Adrenal gland (tissue), 12 donors: ENCODE data around the gene GRAP2. TPM values are rescaled to one million over a fixed set of nuclear protein-coding genes. Genes with fewer than 3 reads are reported as not detected.

Source experiments
- DNase-seq, 7 donors: peaks; one replicate each; pipeline ENCODE4 v3.0.0-alpha.2; 2019 to 2020
- H3K27ac ChIP-seq, 5 donors: fragments of 200-600 bp; sonication (generic) in 4 of 5; 1 replicate in 3 of 5; 2 replicates in 2 of 5; pipeline versions ENCODE4 v1.5.1 to v1.8.0; 2016 to 2020; ENCODE audit warnings: mild to moderate bottlenecking in 1 of 5
- H3K27me3 ChIP-seq: fragments of 200-600 bp; 2 replicates; pipeline ENCODE4 v1.8.0; 2021
- H3K36me3 ChIP-seq, 2 donors: fragments of 200-600 bp; replicated peaks in 1 of 2; 1 replicate in 1 of 2; 2 replicates in 1 of 2; pipeline versions ENCODE4 v1.5.1 to v1.8.0; 2018 to 2022
- H3K4me1 ChIP-seq, 2 donors: fragments of 200-600 bp; replicated peaks in 1 of 2; 1 replicate in 1 of 2; 2 replicates in 1 of 2; pipeline versions ENCODE4 v1.5.1 to v1.8.0; 2018 to 2021
- H3K4me3 ChIP-seq, 4 donors: fragments of 200-600 bp; sonication (generic) in 3 of 4; one replicate each; pipeline ENCODE4 v1.5.1; 2016 to 2018
- H3K9me3 ChIP-seq, 3 donors: fragments of 200-600 bp; sonication (generic) in 1 of 3; replicated peaks in 1 of 3; 1 replicate in 2 of 3; 2 replicates in 1 of 3; pipeline versions ENCODE4 v1.5.1 to v1.8.0; 2016 to 2021
- POLR2A ChIP-seq, 2 donors: fragments of 450-650 bp; IDR thresholded peaks; one replicate each; pipeline ENCODE4 v1.6.1; 2017; ENCODE audit warnings: antibody characterized with exemption in 2 of 2, mild to moderate bottlenecking in 2 of 2, moderate library complexity in 1 of 2
- WGBS, 4 donors: extraction: QIAGEN DNeasy Blood & Tissue Kit in 2 of 4; methylation state at CpG; one replicate each; pipeline versions ENCODE4 v1.1.5 to v1.1.7; 2013 to 2017; 5-methylcytosine and 5-hydroxymethylcytosine counted together
- intact Hi-C, 2 donors: fragments of 100-400 bp; cut with DNase I; formaldehyde crosslinking; loops; one replicate each; pipeline versions ENCODE4 v1.14.1 to v1.15.0; 2022 to 2023
- polyA plus RNA-seq, 3 donors: library from polyadenylated mRNA; stranded (reverse); fragments of 200-250 nt in 2 of 3; fragments of 350-450 nt in 1 of 3; fragmentation: Illumina TruSeq in 1 of 3; extraction: RNeasy Lipid Tissue Mini Kit (QIAGEN cat#74804) in 1 of 3; gene quantifications; one replicate each; pipeline ENCODE4 v1.2.3, GENCODE V29; 2013 to 2014
- total RNA-seq, 9 donors: library from RNA; depleted of rRNA in 4 of 9; stranded (reverse); fragments of >200 nt in 4 of 9; fragments of 120-200 nt in 1 of 9; fragmentation: NEBNext Ultra II Directional in 1 of 9; extraction: Animal tissue kit (Norgen Biotek cat#: 25700) in 1 of 9; gene quantifications; one replicate each; pipeline versions ENCODE4 v1.1.0 to v1.2.4, GENCODE V29; 2013 to 2023
- TF ChIP-seq, protein P1 (sequence below), 6 experiments: fragments of 450-650 bp in 4 of 6; fragments of 200-600 bp in 2 of 6; sonication (generic) in 1 of 6; IDR thresholded peaks; 1 replicate in 5 of 6; 2 replicates in 1 of 6; pipeline versions ENCODE4 v1.5.1 to v1.8.0; 2016 to 2021; ENCODE audit warnings: antibody characterized with exemption in 6 of 6, mild to moderate bottlenecking in 2 of 6, moderate library complexity in 1 of 6
- donor health status: healthy with polysubstance abuse.
- donor health status: Bipolar disorder and iron deficiency.
- donor health status: DM: yes; HTN: yes; CAD: no.
- donor health status: DM: no; HTN: no; CAD: no.
- donor health status: DM: no; HTN: no; CAD: no.
- donor health status: DM: yes; HTN: yes; CAD: no.

GRAP2 gene
- total and polyA plus RNA-seq, 12 donors = 0.28 to 1.7 (median 0.61) TPM; not detected in 1

DNA sequence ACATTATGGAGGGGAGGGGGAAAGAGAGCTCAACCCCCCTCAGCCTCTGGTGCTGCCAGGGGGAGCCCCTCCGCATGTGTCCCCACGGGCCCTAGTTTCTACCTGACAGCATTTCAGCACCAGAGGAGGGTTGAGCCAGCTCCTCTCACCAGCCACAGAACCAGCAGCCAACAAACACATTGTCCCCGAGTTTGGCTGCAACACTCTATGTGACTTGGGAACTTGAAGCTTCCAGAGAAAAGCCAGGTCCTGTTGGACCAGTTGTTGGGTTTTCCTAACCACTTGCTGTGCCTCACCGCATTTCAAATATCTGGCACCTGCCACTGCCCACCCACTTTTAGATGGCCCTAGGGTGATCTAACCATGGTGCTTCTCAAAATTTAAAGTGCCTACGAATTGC lies 72.8 kb downstream of the GRAP2 start:
- no peaks in the 10 kb centered on the region for H3K36me3 ChIP-seq
- H3K27ac ChIP-seq = no peak overlapping the region
- H3K4me1 ChIP-seq = no peaks in the 10 kb centered on the region
- peaks cover 22% of the 10 kb centered on the region for H3K27me3 ChIP-seq
- WGBS, 4 donors = 54 to 73% (median 68%) methylated on average over 5 of the region's 5 CpGs
- H3K9me3 ChIP-seq = no peaks in the 10 kb centered on the region
- intact Hi-C loops = no loop called here
- DNase-seq = no peak
- no peak overlapping the region for H3K4me3 ChIP-seq
- TF ChIP-seq, protein P1, sequence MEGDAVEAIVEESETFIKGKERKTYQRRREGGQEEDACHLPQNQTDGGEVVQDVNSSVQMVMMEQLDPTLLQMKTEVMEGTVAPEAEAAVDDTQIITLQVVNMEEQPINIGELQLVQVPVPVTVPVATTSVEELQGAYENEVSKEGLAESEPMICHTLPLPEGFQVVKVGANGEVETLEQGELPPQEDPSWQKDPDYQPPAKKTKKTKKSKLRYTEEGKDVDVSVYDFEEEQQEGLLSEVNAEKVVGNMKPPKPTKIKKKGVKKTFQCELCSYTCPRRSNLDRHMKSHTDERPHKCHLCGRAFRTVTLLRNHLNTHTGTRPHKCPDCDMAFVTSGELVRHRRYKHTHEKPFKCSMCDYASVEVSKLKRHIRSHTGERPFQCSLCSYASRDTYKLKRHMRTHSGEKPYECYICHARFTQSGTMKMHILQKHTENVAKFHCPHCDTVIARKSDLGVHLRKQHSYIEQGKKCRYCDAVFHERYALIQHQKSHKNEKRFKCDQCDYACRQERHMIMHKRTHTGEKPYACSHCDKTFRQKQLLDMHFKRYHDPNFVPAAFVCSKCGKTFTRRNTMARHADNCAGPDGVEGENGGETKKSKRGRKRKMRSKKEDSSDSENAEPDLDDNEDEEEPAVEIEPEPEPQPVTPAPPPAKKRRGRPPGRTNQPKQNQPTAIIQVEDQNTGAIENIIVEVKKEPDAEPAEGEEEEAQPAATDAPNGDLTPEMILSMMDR (IDR thresholded peaks at IDR 0.05) = no peak
- no peak for TF ChIP-seq POLR2A (IDR thresholded peaks at IDR 0.05)

DNA sequence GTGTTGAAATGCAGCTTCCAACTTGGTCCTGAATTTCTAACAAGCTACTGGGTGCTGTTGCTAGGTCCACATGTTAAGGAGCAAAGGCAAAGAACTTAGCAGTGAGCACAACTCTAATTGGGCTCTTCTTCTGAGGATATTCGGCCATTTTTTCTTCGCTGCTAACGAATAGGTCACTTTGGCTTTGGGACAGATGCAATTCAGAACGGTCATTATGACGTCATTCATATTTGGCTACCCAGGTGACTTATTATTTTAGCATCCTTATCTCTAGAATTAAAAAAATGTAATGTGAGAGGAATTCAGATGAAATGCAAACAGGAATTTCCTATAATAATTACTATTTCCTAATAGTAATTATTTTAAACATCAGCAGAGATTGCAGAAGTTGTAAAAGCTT lies 73.2 kb downstream of the GRAP2 start:
- Histone ChIP-seq H3K36me3 (no peaks in the 10 kb centered on the region), H3K27me3 (peaks cover 22% of the 10 kb centered on the region), H3K9me3 (no peaks in the 10 kb centered on the region), H3K4me3 (no peak overlapping the region), H3K27ac (no peak overlapping the region), H3K4me1 (no peaks in the 10 kb centered on the region)
- TF ChIP-seq, protein P1 (IDR thresholded peaks at IDR 0.05) = no peak
- no peak for TF ChIP-seq POLR2A (IDR thresholded peaks at IDR 0.05)
- intact Hi-C loops = no loop called here
- no peak for DNase-seq
- 67 to 79% (median 73%) methylated on average over 5 of the region's 5 CpGs for WGBS, 4 donors

DNA sequence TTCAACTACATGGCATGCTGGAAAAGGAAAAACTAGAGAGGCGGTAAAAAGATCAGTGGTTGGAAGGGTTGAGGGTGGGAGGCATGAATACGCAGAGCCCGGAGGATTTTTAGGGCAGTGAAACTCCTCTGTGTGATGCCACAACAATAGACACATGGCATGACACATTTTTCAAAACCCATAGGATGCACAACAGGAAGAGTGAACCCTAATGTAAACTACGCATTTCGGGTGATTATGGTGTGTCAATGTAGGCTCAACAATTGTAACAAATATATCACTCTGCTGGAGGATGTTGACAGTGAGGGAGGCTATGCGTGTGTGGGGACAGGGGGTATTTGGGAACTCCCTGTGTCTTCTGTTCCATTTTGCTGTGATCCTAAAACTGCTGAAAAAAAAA lies 78.2 kb downstream of the GRAP2 start:
- Histone ChIP-seq H3K27me3 (peaks cover 18% of the 10 kb centered on the region), H3K9me3 (no peaks in the 10 kb centered on the region), H3K27ac (no peak overlapping the region), H3K4me1 (no peaks in the 10 kb centered on the region), H3K4me3 (no peak overlapping the region), H3K36me3 (no peaks in the 10 kb centered on the region)
- no peak for DNase-seq
- TF ChIP-seq, protein P1 (IDR thresholded peaks at IDR 0.05) = no peak
- WGBS, 4 donors = 68 to 79% (median 75%) methylated on average over 6 of the region's 6 CpGs
- intact Hi-C loops = no loop called here

DNA sequence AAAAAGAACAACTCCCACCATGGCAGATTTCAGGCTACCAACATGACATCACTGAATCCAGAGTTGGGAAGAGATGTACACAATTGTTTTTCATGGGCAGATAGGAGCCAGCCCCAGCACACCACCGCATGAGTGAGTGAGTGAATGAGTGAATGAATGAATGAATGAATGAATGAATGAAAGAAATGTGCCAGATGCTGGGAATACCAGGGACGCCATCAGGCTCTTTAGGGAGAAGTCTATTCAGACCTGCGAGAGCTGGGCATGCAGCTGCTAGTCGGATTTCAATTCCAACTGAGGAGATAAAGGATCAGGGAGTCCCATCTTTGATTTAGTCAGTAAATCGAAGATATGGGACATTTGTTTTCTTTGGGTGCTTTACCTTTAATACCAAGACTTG lies 78.6 kb downstream of the GRAP2 start:
- no peak overlapping the region for H3K27ac ChIP-seq
- peaks cover 18% of the 10 kb centered on the region for H3K27me3 ChIP-seq
- no peaks in the 10 kb centered on the region for H3K9me3 ChIP-seq
- H3K4me3 ChIP-seq = no peak overlapping the region
- no peak for DNase-seq
- WGBS, 4 donors = 83 to 95% (median 87%) methylated on average over 5 of the region's 5 CpGs
- H3K4me1 ChIP-seq = no peaks in the 10 kb centered on the region
- intact Hi-C loops = no loop called here
- TF ChIP-seq POLR2A (IDR thresholded peaks at IDR 0.05) = no peak
- TF ChIP-seq, protein P1 (IDR thresholded peaks at IDR 0.05) = no peak
- no peaks in the 10 kb centered on the region for H3K36me3 ChIP-seq
